ENCODE results near the gene MFRP.
"Not testable (repeated sequence)": the region's sequence is repeated elsewhere in the genome, so short reads cannot be mapped to it uniquely, and the experiment has no call there.

Gene MFRP

DNA sequence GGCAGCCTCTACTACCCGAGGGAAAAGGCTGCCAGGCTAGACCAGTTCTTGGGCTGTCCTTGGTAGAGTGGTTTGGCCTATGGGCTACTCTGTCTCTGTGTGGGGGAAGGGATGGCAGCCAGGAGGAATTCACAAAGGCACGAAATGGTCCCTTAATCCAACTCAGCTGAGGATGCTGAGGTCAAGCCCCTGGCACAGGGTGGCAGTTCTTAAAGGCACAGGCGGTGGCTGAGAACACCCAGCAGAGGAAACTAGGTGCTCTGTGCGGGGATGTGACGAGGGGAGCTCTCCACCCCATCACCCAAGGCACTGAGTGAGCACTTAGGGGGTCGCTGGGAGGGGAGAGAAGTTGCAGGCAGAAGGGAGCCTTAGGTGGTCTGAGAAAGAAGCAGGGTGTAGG, at the start of gene MFRP:
MFRP (minus strand) TSS at position 101 of the 400 bp plus-strand sequence. CDS start 192 bp downstream, outside the sequence.
- no peak for DNase-seq

DNA sequence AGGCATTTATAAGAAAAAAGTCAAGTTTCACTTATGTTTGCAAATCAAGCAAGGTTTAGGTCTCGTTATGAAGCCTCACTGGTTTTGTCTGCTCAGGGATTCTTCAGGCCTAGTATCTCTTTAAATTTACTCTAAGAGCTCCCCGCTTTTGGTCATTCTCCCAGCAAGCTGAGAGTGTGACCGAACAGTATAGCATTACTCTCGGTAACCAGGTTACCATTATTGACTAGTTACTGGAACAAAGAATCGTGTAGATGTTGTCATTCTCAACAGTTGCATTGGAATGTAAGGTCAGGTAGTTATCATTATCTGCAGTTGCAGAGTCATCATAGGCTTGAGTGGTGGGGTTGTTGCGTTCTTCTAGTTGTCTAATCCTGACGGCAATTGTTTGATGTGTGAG, 44.8 kb upstream of the MFRP start:
- DNase-seq = no peak

DNA sequence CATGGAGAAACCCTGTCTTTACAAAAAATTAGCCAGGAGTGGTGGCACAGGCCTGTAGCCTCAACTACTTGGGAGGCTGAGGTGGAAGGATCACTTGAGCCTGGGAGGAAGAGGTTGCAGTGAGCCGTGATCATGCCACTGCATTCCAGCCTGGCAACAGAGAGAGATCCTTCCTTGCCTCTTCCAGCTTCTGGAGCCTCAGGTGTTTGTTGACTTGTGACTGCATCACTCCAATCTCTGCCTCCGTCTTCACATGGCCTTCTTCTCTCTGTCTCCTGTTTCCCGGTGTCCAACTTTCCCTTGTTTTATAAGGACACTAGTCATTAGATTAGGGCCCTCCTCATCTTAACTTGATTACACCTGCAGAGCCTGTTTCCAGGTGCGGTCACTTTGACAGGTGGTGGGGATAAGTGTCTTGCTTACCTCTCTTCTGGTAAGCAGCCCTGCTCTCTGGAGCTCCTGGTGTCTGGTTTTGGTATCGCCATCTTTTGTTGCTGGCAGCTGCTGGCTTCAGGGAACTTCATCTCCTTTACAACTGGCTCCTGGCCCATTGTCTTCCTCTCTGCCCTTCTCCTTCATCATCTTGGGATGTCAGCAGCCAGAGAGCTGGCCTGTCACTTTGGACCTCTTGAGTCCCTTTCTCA, 43.2 kb upstream of the MFRP start:
- no peak for DNase-seq

DNA sequence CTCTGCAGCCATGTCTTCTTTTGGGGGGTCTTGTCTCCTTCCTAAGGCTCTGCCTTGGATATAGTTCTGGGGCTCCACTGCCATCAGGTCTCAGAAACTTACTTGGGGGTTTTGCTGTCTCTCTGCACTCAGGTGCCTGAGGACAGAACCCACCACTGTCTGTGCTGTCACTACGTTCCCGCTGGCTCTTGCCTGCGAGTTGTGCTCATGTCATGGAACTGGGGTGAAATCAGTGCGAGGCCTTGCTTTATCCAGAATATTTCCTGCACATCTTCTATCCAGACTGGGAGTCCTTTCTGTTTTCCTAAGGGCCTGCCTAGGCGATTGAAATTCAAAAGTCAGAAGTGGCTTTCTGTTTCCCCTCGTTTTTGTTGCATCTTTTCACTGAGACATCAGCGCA, 41.6 kb upstream of the MFRP start:
- DNase-seq = no peak

DNA sequence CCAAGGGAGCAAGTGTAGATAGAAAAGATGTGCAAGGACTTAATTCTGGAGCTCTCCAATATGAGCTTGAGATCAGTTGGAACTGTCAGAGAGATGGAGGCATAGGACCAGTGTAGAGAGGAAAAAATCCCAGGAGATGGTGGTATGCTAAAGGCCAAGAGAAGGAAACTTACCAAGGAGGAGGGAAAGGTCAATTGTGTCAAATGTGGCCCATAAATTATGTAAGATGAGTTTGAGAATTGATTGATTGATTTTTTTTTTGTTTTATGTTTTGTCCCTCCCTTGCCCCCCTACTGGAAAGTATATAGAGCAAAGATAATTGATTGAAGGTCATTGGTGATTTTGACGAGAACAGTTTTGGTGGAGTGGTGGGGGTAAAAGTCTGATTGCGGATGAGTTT, 37.8 kb upstream of the MFRP start:
- no peak for DNase-seq

DNA sequence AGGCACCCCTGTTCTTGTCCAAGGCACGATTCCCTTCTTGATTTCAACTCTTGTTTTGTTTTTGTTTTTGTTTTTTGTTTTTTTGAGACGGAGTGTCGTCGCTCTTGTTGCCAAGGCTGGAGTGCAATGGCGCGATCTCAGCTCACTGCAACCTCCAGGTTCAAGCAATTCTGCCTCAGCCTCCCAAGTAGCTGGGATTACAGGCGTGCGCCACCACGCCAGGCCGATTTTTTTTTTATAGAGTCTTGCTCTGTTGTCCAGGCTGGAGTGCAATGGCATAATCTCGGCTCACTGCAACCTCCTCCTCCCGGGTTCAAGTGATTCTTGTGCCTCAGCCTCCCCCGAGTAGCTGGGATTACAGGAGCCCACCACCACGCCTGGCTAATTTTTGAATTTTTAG, 36.0 kb upstream of the MFRP start:
- not testable (repeated sequence) for DNase-seq

DNA sequence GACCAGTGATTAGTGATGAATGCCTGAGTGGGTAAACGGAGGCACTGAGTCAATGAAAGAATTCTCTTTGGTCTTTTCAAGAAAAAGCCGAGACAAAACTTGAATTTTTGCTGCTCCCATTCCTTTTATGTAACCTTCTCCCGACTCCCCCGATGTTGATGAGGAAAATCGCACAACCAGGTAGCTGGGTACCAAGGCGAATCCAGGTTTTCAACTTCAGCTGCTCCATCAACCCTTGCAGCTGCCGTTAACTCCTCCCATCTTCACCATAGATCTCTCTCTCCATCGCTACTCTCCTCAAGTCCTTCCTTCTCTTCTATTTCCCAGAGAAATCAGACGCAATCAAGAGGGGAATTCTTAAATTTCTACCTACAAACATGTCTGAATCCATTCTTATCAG, 35.6 kb upstream of the MFRP start:
- no peak for DNase-seq

DNA sequence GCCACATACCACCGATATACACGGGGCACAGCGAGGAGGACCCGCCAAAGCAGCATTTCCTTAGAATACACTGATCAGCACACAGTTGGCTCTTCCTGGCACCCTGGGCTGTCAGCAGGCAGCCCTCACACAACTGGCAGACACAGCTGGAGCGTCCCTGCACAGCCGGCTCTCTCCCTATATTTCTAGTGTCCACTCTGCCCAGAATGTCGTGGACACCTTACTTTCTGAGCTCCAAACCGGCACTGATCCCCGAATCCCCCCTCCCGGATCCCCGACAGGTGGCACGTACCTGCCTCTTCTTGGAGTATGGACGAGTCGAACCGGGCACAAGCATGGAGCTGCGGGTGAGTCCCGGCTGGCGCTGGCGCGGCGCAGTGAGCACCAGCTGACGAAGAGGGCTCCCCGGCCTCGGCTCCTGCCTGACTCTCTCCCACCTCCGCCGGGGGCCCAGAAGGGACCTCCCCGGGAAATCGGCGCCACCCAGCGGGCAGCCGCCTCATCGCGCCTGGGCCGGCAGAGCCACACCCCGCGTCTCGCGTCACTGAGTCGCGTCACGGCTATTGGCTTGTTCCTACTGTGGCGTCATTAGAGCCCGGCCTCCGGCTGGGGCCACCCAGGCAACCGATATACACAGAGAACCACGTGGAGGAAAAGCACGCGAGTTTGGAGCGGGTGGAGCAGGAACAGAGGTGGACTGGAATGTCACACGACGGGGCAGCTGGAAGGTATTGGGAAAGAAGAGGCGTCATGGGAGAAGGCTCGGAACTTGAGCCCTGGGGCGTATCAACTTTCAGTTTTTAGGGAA, 34.9 kb upstream of the MFRP start, which contains the start of gene USP2:
USP2 (minus strand) TSS at position 510 of the 808 bp plus-strand sequence. CDS start 8,210 bp downstream, outside the sequence.
- DNase-seq = peak; percentile 98

DNA sequence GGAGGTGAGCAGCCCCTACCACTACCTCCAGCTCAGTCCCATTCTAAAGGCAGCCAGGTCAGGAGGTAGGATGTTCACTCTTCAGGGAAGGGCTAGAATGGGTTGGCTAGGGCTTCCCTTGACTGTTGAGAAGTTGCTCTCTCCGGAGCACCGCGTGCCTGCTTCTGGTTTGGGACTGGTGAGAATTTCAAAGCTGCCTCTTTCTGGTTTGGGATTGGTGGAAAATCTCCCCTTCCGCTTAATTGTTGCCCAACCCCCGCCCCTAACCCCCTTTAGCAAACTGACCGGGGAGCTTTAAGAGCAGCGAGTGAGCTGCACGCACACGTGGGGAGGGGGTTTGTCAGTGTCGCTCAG, 34.3 kb upstream of the MFRP start:
- DNase-seq = no peak

DNA sequence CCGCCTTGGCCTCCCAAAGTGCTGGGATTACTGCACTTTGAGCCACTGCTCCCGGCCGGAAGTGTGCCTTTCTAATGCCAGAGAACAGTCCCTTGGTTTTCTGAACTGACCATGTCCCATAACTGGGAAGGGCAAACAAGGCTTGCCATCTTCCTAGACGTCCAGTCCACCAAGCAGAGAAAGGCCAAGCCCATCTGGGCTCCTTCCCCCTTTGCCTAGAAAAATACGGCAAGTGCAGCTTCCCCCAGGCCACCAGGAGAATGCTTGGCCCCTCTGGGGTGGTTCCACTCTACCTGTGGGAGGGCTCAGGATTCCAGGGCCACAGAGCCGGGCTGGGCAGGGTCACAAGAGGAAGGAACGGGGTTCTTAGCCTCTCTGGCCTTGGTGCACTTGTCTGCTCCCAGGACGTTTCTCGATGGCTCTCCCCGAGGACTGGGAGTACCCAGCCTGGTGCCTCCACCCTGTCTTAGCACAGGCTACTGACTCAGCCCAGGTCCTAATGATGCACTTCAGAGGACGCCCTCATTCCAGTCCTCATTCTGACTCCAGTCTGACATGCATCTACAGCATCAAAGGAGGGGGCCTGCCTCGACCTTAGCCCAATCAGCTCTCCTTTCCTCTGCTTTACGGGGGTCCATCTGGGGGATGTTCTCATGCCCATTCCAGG, 33.8 kb upstream of the MFRP start:
- no peak for DNase-seq

DNA sequence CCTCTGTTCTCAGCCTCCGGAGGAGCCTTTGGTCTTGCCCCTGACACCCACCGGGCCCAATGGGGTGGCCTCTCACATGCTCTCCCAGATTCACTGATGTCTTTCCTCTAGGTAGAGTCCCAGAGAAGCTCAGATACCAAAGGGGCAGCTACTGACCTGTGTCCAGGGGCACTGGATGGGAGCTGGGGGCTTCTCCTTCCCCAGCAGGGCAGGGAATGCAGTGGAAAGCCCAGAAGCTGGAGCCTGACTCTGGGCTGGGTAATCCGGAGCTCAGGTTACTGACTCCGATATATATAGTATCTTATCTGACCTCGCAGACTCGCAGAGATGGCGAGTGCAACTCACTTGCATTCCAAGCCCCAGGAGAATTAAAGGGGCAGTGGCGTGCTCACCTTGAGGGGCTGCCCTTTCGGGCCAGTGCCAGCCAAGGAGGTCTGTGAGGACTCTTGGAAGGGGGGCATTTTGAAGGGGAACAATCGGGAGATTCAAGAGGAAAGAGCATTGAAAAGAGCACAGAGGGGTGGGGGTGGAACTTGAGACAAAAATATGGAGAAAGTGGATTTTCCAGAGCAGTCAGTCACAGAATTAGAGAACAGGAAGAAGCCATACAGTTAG, 32.5 kb upstream of the MFRP start:
- DNase-seq = no peak

DNA sequence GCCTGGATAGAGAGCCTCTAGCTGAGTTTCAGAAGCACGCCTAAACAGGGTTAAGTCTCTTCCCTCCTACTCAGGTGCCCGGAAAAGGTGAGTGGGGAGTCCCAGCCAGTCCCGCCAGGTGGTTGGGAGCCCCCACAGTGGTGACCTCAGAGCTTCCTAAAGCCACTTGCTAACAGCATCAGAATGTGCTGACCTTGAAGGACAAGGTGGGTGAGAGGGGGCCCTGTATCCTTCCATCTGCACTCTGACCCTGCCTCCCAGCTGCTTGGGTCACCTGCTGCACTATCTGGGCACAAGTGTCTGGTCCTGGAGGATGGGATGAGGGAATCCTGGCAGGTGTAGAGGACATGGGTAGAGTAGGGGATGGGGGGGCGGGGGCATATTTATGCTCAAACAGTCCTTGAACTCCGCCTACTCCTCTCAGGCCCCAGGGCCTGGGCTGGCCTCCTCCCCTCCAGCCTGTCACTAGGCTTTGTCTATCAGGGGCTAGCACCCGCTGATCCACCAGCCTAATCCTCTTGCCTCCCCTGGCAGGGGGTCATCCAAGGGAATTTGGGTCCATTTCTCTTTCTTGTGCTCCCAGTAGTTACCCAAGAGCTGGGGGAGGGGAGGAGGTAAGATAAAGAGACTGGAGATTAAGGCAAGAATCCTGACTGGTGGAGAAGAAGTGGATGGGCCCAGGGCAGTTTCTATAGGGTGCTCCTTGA, 31.6 kb upstream of the MFRP start:
- DNase-seq = no peak

DNA sequence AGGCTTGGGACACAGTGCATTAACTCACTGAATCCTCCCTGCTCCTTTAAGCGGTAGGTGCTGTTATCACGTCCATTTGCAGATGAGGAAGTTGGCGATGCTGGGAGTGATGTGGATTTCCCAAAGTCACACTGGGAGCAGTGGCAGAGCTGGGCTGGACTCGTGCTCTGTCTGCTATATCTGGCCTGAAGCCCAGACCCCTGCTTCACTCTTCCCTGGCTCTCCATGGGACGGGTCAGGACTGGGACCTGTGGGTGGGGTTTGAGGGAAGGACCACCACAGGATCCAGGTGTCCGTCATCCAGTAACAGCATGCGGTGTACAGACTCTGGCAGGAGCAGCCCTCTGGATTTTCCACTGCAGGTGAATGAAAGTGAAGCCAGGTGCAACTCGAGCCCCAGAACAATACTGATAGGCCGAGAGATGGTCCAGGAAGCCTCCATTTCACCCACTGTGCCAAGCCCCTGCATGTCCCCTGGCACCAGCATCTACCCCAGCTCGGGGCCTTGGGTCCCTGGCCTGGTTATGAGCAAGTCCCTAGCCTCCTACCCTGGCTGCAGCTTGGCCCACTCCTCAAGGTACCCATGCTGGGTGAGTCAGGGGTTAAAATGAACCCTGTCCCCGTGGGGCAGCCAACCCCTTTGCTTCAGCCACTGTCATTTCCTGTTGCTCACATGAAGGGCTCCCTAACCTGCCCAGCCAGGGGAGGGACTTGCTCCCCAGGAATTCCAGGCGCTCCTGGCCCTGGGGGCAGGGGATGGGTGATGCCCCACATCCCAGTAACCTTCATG, 30.8 kb upstream of the MFRP start:
- no peak for DNase-seq

DNA sequence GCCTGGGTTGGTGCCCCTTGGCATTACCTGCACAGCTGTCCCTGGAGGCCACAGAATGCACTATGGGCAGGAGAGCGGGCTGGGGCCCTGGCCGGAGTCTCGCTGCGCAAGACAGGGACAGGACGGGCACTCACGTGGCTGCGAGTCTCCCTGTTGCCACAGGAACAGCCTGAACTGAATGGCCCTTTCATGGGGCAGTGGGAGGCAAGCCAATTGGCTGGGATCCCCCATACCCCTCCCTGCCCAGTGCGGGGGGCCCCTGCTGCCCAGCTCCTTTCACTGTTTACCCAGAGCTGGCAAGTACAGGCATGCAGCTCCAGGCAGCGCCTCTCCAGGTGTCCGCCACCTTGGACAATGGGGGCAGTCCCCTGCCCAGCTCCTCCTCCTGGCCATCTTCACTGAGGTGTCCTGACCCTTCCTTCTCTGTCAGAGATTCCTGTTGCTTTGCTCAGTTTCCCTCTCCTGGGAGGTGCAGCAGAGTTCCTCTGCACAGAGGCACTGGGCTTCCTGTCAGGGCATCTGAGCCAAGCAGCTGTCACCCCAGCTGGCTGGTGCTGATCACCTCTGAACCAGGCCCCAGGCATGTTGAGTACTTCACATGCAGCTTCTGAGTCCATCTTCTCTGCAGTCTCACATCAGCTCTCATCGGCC, 29.8 kb upstream of the MFRP start:
- DNase-seq = no peak

DNA sequence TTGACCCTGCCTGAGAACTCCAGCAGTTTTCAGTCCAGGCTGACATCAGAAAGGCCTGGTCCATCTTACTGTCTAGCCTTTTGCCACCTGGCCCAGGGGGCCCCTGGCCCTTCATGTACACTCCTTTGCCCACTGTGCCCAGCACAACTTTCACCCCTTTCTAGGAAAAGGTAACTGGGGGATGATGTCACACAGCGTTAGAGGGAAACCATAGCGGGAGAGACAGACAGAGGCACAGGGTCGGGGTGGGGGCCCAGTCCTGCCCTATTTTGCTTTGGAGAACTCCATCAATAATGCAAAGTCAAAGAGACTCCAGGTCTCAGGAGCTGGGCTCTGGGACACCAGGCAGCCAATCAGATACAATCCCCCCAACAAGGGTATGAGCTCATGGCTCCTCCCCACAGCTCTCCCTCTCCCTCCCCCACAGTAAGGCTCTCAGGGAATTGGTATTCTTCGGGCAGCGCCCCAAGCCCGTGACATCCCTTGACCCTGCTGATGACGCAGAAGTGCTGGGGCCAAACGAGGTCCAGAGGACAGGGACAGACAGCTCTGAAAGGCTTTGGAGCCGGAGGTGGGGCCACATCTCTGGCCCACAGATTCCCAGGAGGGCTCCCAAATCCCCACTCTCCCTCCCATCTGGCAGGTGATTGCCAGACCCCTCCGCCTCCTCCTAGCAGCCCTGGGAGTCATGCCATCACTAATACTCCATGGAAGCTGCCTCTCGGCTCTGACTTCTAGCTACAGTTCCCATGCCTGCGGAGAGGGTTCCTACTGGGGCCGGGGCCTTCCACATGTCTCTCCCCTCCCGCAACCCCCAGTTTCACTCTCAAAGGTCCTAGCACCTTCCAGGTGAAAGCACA, 29.1 kb upstream of the MFRP start:
- no peak for DNase-seq

DNA sequence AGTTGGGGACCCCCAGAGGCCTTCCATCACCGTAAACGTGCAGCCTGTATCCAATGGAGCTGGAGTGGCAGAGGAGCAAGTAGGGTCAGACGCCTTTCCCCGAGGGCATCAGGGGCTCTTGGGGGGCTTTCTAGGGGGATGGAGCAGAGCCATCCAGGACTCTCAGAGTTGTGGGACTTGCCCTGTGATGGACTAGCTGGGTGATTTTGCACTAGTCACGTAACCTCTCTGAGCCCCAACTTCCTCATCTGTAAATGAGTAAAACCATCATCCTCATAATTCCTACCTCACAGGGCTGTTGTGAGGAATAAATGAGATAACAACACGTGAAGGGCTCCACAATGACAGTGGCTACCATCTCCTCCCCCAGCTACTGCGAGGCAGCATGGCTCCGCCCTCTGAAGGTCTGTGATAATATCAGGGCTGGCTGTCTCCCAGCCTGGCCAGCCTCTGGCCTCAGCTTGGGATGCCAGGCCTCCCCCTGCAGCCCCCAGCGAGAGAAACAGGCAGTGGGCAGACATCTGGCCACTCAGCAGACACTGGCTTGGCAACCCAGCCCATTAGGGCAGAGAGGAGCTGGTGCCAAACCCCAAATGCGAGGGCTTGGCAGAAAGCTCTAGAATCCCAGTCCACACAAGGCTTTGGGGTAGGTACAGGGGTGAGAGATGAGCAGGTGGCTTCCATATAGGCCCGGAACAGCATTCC, 28.3 kb upstream of the MFRP start:
- DNase-seq = no peak

DNA sequence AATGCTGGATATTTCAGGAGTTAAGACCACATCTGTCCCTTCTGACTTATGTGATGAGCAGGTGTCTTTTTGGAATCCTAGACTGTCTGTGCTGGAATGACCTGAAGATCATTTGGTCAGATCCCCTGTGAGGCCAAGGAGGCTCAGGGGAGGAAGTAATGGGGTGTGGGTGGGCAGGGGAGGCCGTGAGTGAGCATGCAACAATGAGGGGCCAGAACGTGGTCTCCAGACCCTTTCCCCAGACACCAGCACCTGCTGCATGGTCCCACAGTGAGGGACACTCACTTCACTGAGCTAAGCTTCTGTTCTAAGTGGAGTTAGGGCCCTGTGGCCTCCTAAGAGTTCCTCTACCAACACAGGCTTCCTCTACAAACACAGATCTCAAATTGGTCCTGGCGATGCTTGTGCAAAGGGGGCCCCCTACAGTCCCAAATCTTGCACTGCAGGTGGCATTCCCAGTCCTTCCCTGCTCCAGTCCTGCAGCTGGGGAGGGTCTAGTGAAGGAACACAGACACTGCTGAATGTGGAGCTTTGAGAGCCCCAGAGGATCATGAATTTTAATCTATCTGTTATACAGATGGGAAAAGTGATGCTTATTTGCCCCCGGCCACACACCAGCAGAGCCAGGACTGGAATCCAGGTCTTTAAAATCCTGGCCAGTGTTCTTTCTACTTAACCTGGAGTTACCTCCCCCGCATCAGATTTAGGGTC, 27.6 kb upstream of the MFRP start:
- peak; percentile 61 for DNase-seq

DNA sequence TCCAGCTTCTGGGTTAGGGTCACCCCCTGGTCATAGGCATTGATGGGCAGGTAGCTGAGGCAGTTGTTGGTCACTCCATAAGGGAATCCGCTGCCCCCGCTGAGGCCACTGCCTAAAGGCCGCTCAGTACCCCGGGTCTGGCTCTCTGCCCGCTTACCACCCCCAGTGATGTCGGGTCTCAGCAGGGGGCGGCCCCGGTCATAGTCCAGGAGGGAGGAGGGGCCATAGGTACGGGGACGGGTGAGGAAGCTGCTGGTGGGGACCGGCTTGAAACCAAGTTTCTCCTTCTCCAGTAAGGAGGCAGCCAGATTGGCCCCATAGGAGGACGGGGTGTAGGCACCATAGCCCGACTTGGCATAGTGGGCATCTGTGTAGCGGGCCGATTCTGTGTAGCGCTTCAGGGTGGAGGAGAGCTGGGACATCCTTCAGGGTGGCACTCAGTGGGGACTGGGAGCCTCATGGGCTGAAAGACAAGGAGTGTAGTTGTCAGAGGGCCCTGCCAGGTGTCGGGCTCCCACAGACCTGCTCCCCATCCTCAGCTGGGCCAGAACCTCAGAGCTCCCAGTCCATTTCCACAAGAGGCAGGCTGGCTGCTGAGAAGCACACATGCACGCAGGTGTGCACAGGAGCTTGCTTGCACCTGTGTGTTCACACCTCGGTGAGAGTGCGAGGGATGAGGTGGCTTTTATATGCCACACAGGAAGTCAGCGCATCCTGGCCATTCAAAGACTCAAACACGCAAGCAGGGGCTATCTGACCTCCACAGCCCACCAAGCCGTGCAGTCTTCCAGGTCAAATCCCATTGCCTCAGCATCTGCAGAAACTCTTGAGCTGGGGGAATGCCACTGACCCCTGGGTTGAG, 26.8 kb upstream of the MFRP start:
- no peak for DNase-seq
